DND-41 (cell line): ENCODE measurements around the gene FMNL3.
"Not testable (repeated sequence)": the region's sequence is repeated elsewhere in the genome, so short reads cannot be mapped to it uniquely, and the experiment has no call there.

Experiments
- ATAC-seq: fragments of 200-7000 bp; cut with Tn5 transposase; 3 replicates; pipeline ENCODE4 v1.9.1; 2021; ENCODE audit warnings: low read depth; ENCODE audit not compliant: insufficient read depth
- DNase-seq: peaks from one replicate; pipeline ENCODE4 v3.0.0-alpha.2; 2020
- H2AFZ ChIP-seq: 2 replicates; pipeline ENCODE4 v1.6.0; 2012; ENCODE audit warnings: low read depth, low read length
- H3K27ac ChIP-seq: 2 replicates; pipeline ENCODE4 v1.5.1; 2012; ENCODE audit warnings: low read length, inconsistent platforms
- H3K27me3 ChIP-seq: fragments of 200-600 bp; sonication (generic); 2 replicates; pipeline ENCODE4 v1.6.0; 2012; ENCODE audit warnings: low read length, mild to moderate bottlenecking, inconsistent platforms; ENCODE audit not compliant: insufficient read depth, poor library complexity
- H3K36me3 ChIP-seq: 2 replicates; pipeline ENCODE4 v1.5.1; 2012; ENCODE audit warnings: low read length, inconsistent platforms; ENCODE audit not compliant: insufficient read depth
- H3K4me1 ChIP-seq: 2 replicates; pipeline ENCODE4 v1.5.1; 2012; ENCODE audit warnings: mild to moderate bottlenecking, low read length; ENCODE audit not compliant: insufficient read depth
- H3K4me2 ChIP-seq: 2 replicates; pipeline ENCODE4 v1.6.0; 2012; ENCODE audit warnings: mild to moderate bottlenecking, moderate library complexity, low read length, inconsistent platforms; ENCODE audit not compliant: insufficient read depth
- H3K4me3 ChIP-seq, 2 experiments: fragments of 200-600 bp in 1 of 2; shearing (Covaris generic) in 1 of 2; 2 replicates each; pipeline ENCODE4 v1.5.1; 2012 to 2016; ENCODE audit warnings: inconsistent platforms in 2 of 2, low read length in 2 of 2, mild to moderate bottlenecking in 2 of 2, low read depth in 1 of 2, moderate library complexity in 1 of 2
- H3K79me2 ChIP-seq: 2 replicates; pipeline ENCODE4 v1.6.0; 2012; ENCODE audit warnings: low read length, inconsistent platforms; ENCODE audit not compliant: insufficient read depth
- H3K9ac ChIP-seq: 2 replicates; pipeline ENCODE4 v1.6.0; 2012; ENCODE audit warnings: low read depth, mild to moderate bottlenecking, inconsistent platforms, low read length, moderate library complexity
- H3K9me3 ChIP-seq: 2 replicates; pipeline ENCODE4 v1.5.1; 2012; ENCODE audit warnings: low read length, moderate library complexity, mild to moderate bottlenecking, inconsistent platforms; ENCODE audit not compliant: insufficient read depth, severe bottlenecking
- H4K20me1 ChIP-seq: 2 replicates; pipeline ENCODE4 v1.6.0; 2012; ENCODE audit warnings: low read length; ENCODE audit not compliant: insufficient read depth
- CTCF ChIP-seq: IDR thresholded peaks from 2 replicates; pipeline ENCODE4 v1.5.1; 2012; ENCODE audit warnings: borderline replicate concordance, low read length, moderate library complexity, mild to moderate bottlenecking; ENCODE audit not compliant: poor library complexity, severe bottlenecking; ENCODE audit errors: extremely low read depth
- EZH2 ChIP-seq: IDR thresholded peaks from 3 replicates; pipeline ENCODE4 v1.6.1; 2012; ENCODE audit warnings: borderline replicate concordance, low read depth, mild to moderate bottlenecking, moderate library complexity, low read length, inconsistent platforms; ENCODE audit not compliant: severe bottlenecking

The FMNL3 gene

GRCh38 chr12:49741882-49742620 is 34.8 kb upstream of the FMNL3 start:
- peak overlapping the region; percentile 92 for H3K9ac ChIP-seq
- TF ChIP-seq EZH2, result no peak
- TF ChIP-seq CTCF, result no peak
- H3K4me3 ChIP-seq, result peak overlapping the region; percentile 76 to 84
- peaks cover 56% of the 10 kb centered on the region for H3K79me2 ChIP-seq
- peaks cover 48% of the 10 kb centered on the region for H4K20me1 ChIP-seq
- peak overlapping the region; percentile 88 for H2AFZ ChIP-seq
- peaks cover 37% of the 10 kb centered on the region for H3K4me1 ChIP-seq
- peak; percentile 43 for ATAC-seq
- H3K9me3 ChIP-seq, result no peaks in the 10 kb centered on the region
- H3K27me3 ChIP-seq, result no peaks in the 10 kb centered on the region
- peak overlapping the region; percentile 99 for H3K27ac ChIP-seq
- peaks cover 23% of the 10 kb centered on the region for H3K36me3 ChIP-seq
- H3K4me2 ChIP-seq, result peak overlapping the region; percentile 94
- peak; percentile 72 for DNase-seq

- peak; percentile 100 for DNase-seq
- Histone ChIP-seq H2AFZ (peak within 1 kb of the TSS; percentile 95), H3K9ac (peak within 1 kb of the TSS; percentile 92), H3K27ac (peak within 1 kb of the TSS; percentile 99), H3K27me3 (no peaks in the 10 kb centered on the region), H3K4me2 (peak within 1 kb of the TSS; percentile 94), H3K79me2 (peaks cover 47% of the 10 kb centered on the region), H3K4me1 (peaks cover 33% of the 10 kb centered on the region), H4K20me1 (peaks cover 40% of the 10 kb centered on the region), H3K36me3 (peaks cover 19% of the 10 kb centered on the region), H3K4me3 (peak within 1 kb of the TSS; percentile 76 to 84), H3K9me3 (no peaks in the 10 kb centered on the region)
- ATAC-seq, result peak; percentile 97
- TF ChIP-seq CTCF (peak; percentile 98), EZH2 (no peak)
Observed at GRCh38 chr12:49740930-49741881, 34.0 kb upstream of the FMNL3 start, which contains the start of gene TMBIM6. TSS of gene TMBIM6 (plus strand) at chr12:49741557. CDS start at chr12:49752494, 10,937 bp downstream.

- H3K4me3 ChIP-seq, H3K9me3 ChIP-seq, ATAC-seq, H3K9ac ChIP-seq, DNase-seq, H3K27ac ChIP-seq, H3K27me3 ChIP-seq: not testable (repeated sequence)
- Histone ChIP-seq H3K79me2 (peaks cover 39% of the 10 kb centered on the region), H3K4me2 (peak overlapping the region; percentile 67; the same call in 1 of the 2 replicates), H3K36me3 (peaks cover 19% of the 10 kb centered on the region), H2AFZ (peak overlapping the region; percentile 49; the same call in 1 of the 2 replicates), H4K20me1 (peaks cover 35% of the 10 kb centered on the region), H3K4me1 (peaks cover 33% of the 10 kb centered on the region)
Observed at GRCh38 chr12:49740277-49740676, 33.1 kb upstream of the FMNL3 start.

GRCh38 chr12:49738721-49739120 is 31.5 kb upstream of the FMNL3 start:
- H3K79me2 ChIP-seq, result peaks cover 23% of the 10 kb centered on the region
- DNase-seq, H3K27me3 ChIP-seq, ATAC-seq, H3K27ac ChIP-seq, H3K9me3 ChIP-seq, H3K9ac ChIP-seq, H3K4me2 ChIP-seq, H3K4me3 ChIP-seq, H3K36me3 ChIP-seq, H2AFZ ChIP-seq: not testable (repeated sequence)
- peaks cover 20% of the 10 kb centered on the region for H3K4me1 ChIP-seq
- H4K20me1 ChIP-seq, result peaks cover 20% of the 10 kb centered on the region

GRCh38 chr12:49734900-49735299 is 27.7 kb upstream of the FMNL3 start:
- H3K27me3 ChIP-seq, H2AFZ ChIP-seq, ATAC-seq, H3K36me3 ChIP-seq, H3K4me2 ChIP-seq, H3K9me3 ChIP-seq, DNase-seq, H4K20me1 ChIP-seq, H3K79me2 ChIP-seq, H3K4me3 ChIP-seq, H3K9ac ChIP-seq, H3K27ac ChIP-seq, H3K4me1 ChIP-seq: not testable (repeated sequence)
